ENCODE measurements around the gene PRRG2.

DNA sequence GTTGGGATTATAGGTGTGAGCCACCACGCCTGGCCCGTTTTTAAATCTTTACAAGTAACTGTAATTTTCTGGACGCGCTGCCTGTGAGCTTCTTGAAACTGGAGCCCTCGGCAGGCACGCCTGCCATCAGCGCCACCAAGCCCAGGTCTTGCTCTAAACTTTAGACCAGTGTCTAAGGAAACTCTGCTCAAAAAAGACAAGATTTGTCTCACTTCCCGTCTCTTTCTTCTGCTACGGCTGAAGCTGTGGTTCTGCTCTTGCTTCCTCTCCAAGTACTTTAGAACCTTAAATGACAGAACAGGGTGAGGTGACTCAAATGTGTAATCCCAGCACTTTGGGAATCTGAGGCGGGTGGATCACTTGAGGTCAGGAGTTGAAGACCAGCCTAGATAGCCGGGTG, 28.4 kb upstream of the PRRG2 start:
- TF ChIP-seq ZBTB33 (IDR thresholded peaks at IDR 0.05) = no peak
- no peak for TF ChIP-seq POLR2A (IDR thresholded peaks at IDR 0.05; ENCODE audit: low read depth, low read length)
- TF ChIP-seq CEBPB (IDR thresholded peaks at IDR 0.05; ENCODE audit: borderline replicate concordance in 1 of 2, low read depth in 2 of 2, low read length in 2 of 2) = no peak
- no peak for TF ChIP-seq EZH2 (IDR thresholded peaks at IDR 0.05; ENCODE audit: borderline replicate concordance, control insufficient read depth, low read depth, low read length)
- TF ChIP-seq CHD1 (IDR thresholded peaks at IDR 0.05; ENCODE audit: low read depth, low read length) = no peak
